H1 (cell line): Measurements from ENCODE around the gene C2CD2L. TPM values are rescaled to one million over a fixed set of nuclear protein-coding genes. Genes with fewer than 3 reads are reported as not detected.

Experiments used
- BRCA1 ChIP-seq: IDR thresholded peaks from 2 replicates; pipeline ENCODE4 v1.6.1; 2012; ENCODE audit warnings: low read depth, low read length, improper control_type of control experiment
- CBX8 ChIP-seq: fragments of 300-800, 300-1000 bp; sonication (generic); IDR thresholded peaks from 2 replicates; pipeline ENCODE4 v1.7.1; 2016; ENCODE audit warnings: low read depth, low read length, borderline replicate concordance
- CEBPB ChIP-seq: IDR thresholded peaks from 2 replicates; pipeline ENCODE4 v1.6.1; 2012; ENCODE audit warnings: low read depth, low read length
- CHD7 ChIP-seq: fragments of 300-600 bp; sonication (generic); IDR thresholded peaks from 2 replicates; pipeline ENCODE4 v1.7.1; 2012; ENCODE audit warnings: low read length, moderate library complexity, mild to moderate bottlenecking, inconsistent platforms; ENCODE audit not compliant: insufficient replicate concordance
- EZH2 ChIP-seq: fragments of 200-600 bp; sonication (generic); IDR thresholded peaks from 2 replicates; pipeline ENCODE4 v1.7.1; 2012; ENCODE audit warnings: low read depth, mild to moderate bottlenecking, moderate library complexity, low read length, inconsistent platforms; ENCODE audit not compliant: severe bottlenecking
- GABPA ChIP-seq: IDR thresholded peaks from 2 replicates; pipeline ENCODE4 v1.6.1; 2011; ENCODE audit warnings: mild to moderate bottlenecking, low read length, moderate library complexity, borderline replicate concordance; ENCODE audit not compliant: insufficient read depth
- JUN ChIP-seq: IDR thresholded peaks from 2 replicates; pipeline ENCODE4 v1.6.1; 2011; ENCODE audit warnings: low read depth, mild to moderate bottlenecking, improper control_type of control experiment, low read length
- NANOG ChIP-seq: IDR thresholded peaks from 2 replicates; pipeline ENCODE4 v1.6.1; 2011; ENCODE audit warnings: low read length, low read depth, mild to moderate bottlenecking, inconsistent platforms; ENCODE audit not compliant: insufficient read depth, poor library complexity, severe bottlenecking
- SIN3A ChIP-seq, 2 experiments: IDR thresholded peaks in 1 of 2; conservative IDR thresholded peaks in 1 of 2; 2 replicates each; pipeline ENCODE4 v1.6.1; 2011 to 2012; ENCODE audit warnings: low read length in 2 of 2, improper control_type of control experiment in 1 of 2, low read depth in 1 of 2, mild to moderate bottlenecking in 1 of 2
- ZNF274 ChIP-seq: IDR thresholded peaks from 2 replicates; pipeline ENCODE4 v1.7.0; 2012; ENCODE audit warnings: low read length, borderline replicate concordance; ENCODE audit errors: extremely low read depth
- polyA plus RNA-seq, 7 experiments: library from polyadenylated mRNA; depleted of rRNA in 3 of 7; stranded (reverse) in 5 of 7; unstranded in 2 of 7; fragments of >200 nt in 5 of 7; fragments of 200-250 nt in 2 of 7; gene quantifications; 1 replicate in 5 of 7; 2 replicates in 1 of 7; 4 replicates in 1 of 7; pipeline versions ENCODE4 v1.2.1 to v1.2.3, GENCODE V29; 2011 to 2013; ENCODE audit warnings: missing spikeins in 2 of 7, mixed read lengths in 2 of 7
- total RNA-seq: library from RNA; stranded (reverse); fragmentation: NEBNext Ultra II Directional; extraction: Animal tissue kit (Norgen Biotek cat#: 25700); gene quantifications from 2 replicates; pipeline ENCODE4 v1.2.1, GENCODE V29; 2021

Gene C2CD2L
- total and polyA plus RNA-seq, 2 of the 8 experiments (the other 6 are each of a cell fraction or from before 2014, with no cell fraction given) = 2.5 to 4.0 TPM

- TF ChIP-seq CHD7 (no peak), NANOG (no peak), ZNF274 (no peak), EZH2 (no peak), GABPA (no peak), CEBPB (no peak), SIN3A (conservative IDR thresholded peaks at IDR 0.05 in 1 of 2, IDR thresholded peaks at IDR 0.05 in 1 of 2; ENCODE audit: low read depth in 1 of 2, low read length in 2 of 2) (no peak), CBX8 (no peak), BRCA1 (no peak), JUN (no peak)
Observed at GRCh38 chr11:119157063-119157462, 49.9 kb downstream of the C2CD2L start (continued).
